Right lung (tissue), 5 donors: Measurements from ENCODE around the gene DUSP1. TPM values are rescaled to one million over a fixed set of nuclear protein-coding genes. Genes with fewer than 3 reads are reported as not detected.
A peak's percentile ranks its signal among the peaks of the same experiment; 100 is the strongest.

Source experiments
- DNase-seq, 2 donors: peaks; one replicate each; pipeline ENCODE4 v3.0.0-alpha.2; 2013
- polyA plus RNA-seq, 5 donors: library from polyadenylated mRNA; unstranded; fragments of 120-200 nt; gene quantifications; one replicate each; pipeline versions ENCODE4 v1.2.1 to v1.2.3, GENCODE V29; 2013; ENCODE audit warnings: inconsistent platforms in 1 of 5, low replicate concordance in 1 of 5; ENCODE audit not compliant: insufficient read length in 5 of 5, insufficient read depth in 1 of 5

DUSP1 gene
- polyA plus RNA-seq, 5 donors, result 48.9 to 336 (median 223) TPM

GRCh38 chr5:172726966-172727365 is 44.0 kb downstream of the DUSP1 start:
- DNase-seq, result no peak

- no peak for DNase-seq
These were observed 45.2 kb downstream of the DUSP1 start for GRCh38 chr5:172725785-172726184.

- DNase-seq, result no peak
These were observed 45.7 kb downstream of the DUSP1 start for GRCh38 chr5:172725273-172725672.

- no peak for DNase-seq
These were observed 46.5 kb downstream of the DUSP1 start for GRCh38 chr5:172724242-172725183.

DNA sequence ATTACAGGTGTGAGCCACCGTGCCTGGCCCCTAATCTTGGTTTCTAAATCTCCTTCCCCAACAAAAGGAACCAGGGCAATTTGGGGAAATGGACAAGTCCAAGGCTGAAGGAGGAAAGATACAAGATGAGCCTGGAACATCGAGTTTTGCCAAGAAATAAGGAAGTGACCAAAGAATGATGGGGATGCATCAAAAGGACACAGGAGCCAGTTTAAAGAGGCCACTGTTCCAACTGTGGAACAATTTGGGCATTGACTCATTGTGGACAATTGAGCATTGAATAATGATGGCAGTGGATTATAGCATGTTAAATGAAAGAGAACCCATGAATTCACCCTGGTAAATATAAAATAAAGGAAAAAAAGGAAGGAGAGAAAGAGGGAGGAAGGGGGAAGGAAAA is 47.5 kb downstream of the DUSP1 start:
- no peak for DNase-seq

DNA sequence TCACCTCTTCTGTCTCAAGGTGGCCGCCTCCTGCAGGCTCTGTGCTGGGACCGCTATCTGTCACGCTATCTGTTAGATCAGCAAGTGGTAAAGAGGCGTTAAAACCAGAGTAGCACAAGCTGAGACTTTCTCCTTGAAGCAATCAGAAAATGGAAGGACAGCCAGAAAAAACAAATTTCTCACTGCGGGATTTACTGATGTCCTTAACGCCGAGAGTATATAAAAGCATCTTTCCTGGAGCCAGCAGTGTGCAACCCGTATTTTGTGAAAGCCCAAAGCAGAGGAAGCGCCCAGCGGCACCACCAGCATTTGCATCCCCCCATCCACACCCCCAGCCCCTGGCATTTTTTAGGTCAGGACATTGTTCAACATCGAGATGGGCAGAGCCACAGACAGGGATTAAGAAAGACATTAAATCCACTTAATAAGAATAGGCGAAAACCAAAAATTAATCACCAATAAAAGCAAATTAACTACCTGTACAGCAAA is 48.6 kb downstream of the DUSP1 start:
- DNase-seq, result no peak

DNA sequence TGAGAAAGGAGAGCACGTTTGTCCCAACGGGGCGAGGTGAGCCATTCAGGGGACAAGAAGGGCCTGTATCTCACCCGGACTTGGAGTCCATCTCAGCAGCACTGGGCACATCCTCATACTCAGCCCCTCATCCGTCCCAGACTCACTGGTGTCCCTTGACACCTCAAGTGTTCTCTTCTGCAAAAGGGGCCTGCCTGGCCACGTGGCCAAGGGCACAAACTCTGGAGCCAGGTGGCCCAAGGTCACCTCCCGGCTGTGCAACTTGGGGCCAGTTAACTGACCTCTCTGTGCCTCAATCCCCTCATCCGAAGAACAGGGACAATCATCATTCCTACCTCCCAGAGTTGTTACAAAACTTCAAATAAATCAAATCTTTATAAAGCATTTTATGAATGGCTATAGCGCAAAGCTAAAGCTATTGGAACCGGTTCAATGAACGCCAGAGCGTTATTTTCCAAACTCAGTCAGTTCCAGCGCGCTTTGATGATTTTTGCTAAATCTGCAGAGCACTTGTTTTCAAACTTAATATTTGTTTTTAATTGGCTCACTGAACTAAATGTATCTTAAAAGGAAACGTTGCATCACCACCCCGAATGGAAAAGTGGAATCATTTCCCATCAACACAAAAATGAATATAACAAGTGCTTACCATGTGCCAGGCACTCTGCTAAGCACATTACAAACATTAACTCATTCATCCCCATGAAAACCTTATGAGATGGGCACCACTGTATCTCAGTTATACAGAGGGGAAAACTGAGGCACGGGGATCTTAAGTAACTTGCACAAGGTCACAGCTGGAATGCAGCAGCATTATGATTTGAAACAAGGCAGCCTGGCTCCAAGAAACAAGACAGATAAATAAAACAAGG is 49.3 kb downstream of the DUSP1 start:
- DNase-seq, result peak in 1 of 2 donors; percentile 84

DNA sequence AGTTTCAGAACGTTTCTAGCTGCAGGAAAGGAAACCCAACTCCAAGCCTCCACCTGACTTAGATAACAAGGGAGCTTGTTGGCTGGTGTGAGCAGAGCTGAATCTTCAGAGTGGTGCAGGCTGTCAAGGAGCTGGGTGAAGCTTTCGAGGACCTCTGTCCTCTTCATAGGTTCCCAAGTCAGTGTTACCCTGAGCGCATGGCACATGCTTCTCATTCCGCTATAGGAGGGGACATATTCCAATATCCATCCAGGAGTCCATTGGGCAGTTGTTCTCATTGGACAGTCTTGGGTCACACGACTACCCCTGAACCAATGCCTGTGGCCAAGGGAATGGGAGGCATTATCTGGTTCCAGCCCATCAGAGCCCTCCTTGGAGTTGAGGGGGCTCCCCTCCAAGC is 50.3 kb downstream of the DUSP1 start:
- no peak for DNase-seq

- no peak for DNase-seq
These were observed 51.8 kb downstream of the DUSP1 start for GRCh38 chr5:172719211-172719610.

- DNase-seq, result no peak
These were observed 52.4 kb downstream of the DUSP1 start for GRCh38 chr5:172718527-172719114.

Other genes starting within 250 kb of the DUSP1 start
- 10 to 100 TPM; 22.2 to 32.4 (median 28.7) TPM for gene NEURL1B, start 129.9 kb downstream of the DUSP1 start, polyA plus RNA-seq
- 100 to 1,000 TPM; 112 to 127 (median 121) TPM for gene ERGIC1, start 63.1 kb upstream of the DUSP1 start, polyA plus RNA-seq
- 10 to 100 TPM; 42.0 to 51.9 (median 46.7) TPM for gene RPL26L1, start 188.2 kb upstream of the DUSP1 start, polyA plus RNA-seq
- gene ATP6V0E1, start 212.6 kb upstream of the DUSP1 start, polyA plus RNA-seq, result 100 to 1,000 TPM; 153 to 164 (median 159) TPM